GM19025 (cell line): Measurements from ENCODE around the gene DNAH3.
"Not testable (repeated sequence)": the region's sequence is repeated elsewhere in the genome, so short reads cannot be mapped to it uniquely, and the experiment has no call there.

Source experiments
- ATAC-seq: cut with Tn5 transposase; IDR thresholded peaks from one replicate; pipeline ENCODE4 v1.9.1; 2021; ENCODE audit warnings: mild to moderate bottlenecking, low read depth, moderate library complexity; ENCODE audit not compliant: unreplicated experiment

DNAH3 gene

GRCh38 chr16:21150375-21151001 is at the start of gene DNAH3:
Gene DNAH3, minus strand, starts transcription at chr16:21150846. Its CDS starts 527 bp downstream, at chr16:21150319.
- ATAC-seq: no peak

GRCh38 chr16:21199607-21200218 is 49.1 kb upstream of the DNAH3 start:
- no peak for ATAC-seq

GRCh38 chr16:21197621-21198020 is 47.0 kb upstream of the DNAH3 start:
- ATAC-seq: no peak

- ATAC-seq: no peak
These were observed 46.5 kb upstream of the DNAH3 start for GRCh38 chr16:21197112-21197511.

- not testable (repeated sequence) for ATAC-seq
These were observed 44.7 kb upstream of the DNAH3 start for GRCh38 chr16:21195330-21195729.

- no peak for ATAC-seq
These were observed 44.2 kb upstream of the DNAH3 start for GRCh38 chr16:21194771-21195301.

- no peak for ATAC-seq
These were observed 42.3 kb upstream of the DNAH3 start for GRCh38 chr16:21192991-21193390.

- ATAC-seq: no peak
These were observed 40.0 kb upstream of the DNAH3 start for GRCh38 chr16:21190599-21190998.

- no peak for ATAC-seq
These were observed 39.4 kb upstream of the DNAH3 start for GRCh38 chr16:21190013-21190412.

- no peak for ATAC-seq
These were observed 38.7 kb upstream of the DNAH3 start for GRCh38 chr16:21189311-21189710.

- no peak for ATAC-seq
These were observed 35.7 kb upstream of the DNAH3 start for GRCh38 chr16:21186326-21186691.

- no peak for ATAC-seq
These were observed 35.1 kb upstream of the DNAH3 start for GRCh38 chr16:21185659-21186325.

- no peak for ATAC-seq
These were observed 34.2 kb upstream of the DNAH3 start for GRCh38 chr16:21184834-21185233.

GRCh38 chr16:21183995-21184394 is 33.3 kb upstream of the DNAH3 start:
- ATAC-seq: no peak

- ATAC-seq: no peak
These were observed 29.3 kb upstream of the DNAH3 start for GRCh38 chr16:21179983-21180365.

GRCh38 chr16:21179126-21179982 is 28.7 kb upstream of the DNAH3 start:
- no peak for ATAC-seq

GRCh38 chr16:21175397-21175796 is 24.8 kb upstream of the DNAH3 start:
- ATAC-seq: no peak

GRCh38 chr16:21172650-21173049 is 22.0 kb upstream of the DNAH3 start:
- ATAC-seq: no peak

- ATAC-seq: not testable (repeated sequence)
These were observed 19.5 kb upstream of the DNAH3 start for GRCh38 chr16:21170116-21170515.

- no peak for ATAC-seq
These were observed 18.8 kb upstream of the DNAH3 start for GRCh38 chr16:21169249-21169981.
